ENCODE results near the gene FAM3A. TPM values are rescaled to one million over a fixed set of nuclear protein-coding genes. Genes with fewer than 3 reads are reported as not detected.

FAM3A gene
- total and polyA plus RNA-seq, 3 donors from 2014 or later: 24.0 to 41.1 (median 24.7) TPM

GRCh38 chrX:154548028-154548316, 31.9 kb upstream of the FAM3A start:
- Histone ChIP-seq H3K27me3 (no peaks in the 10 kb centered on the region), H3K36me3 (ENCODE audit: low read depth, missing control alignments) (no peaks in the 10 kb centered on the region), H3K4me1 (no peaks in the 10 kb centered on the region), H3K9me3 (no peaks in the 10 kb centered on the region), H3K27ac (peak overlapping the region; percentile 74 to 80), H3K4me3 (peak overlapping the region; percentile 64 to 73)
- DNase-seq: no peak
- intact Hi-C loops (cut with DNase I; ENCODE audit: low total_unique reads): no loop called here
- 0 to 3% methylated on average over 6 to 9 of the region's 9 CpGs for WGBS, 2 donors
- no peak for TF ChIP-seq CTCF (IDR thresholded peaks at IDR 0.05)
- TF ChIP-seq POLR2A (IDR thresholded peaks at IDR 0.05): no peak

GRCh38 chrX:154547245-154548027, 31.4 kb upstream of the FAM3A start, which contains the start of gene IKBKG:
TSS of gene IKBKG (plus strand) at chrX:154547620. CDS start at chrX:154552003, 4,383 bp downstream.
- Histone ChIP-seq H3K9me3 (no peaks in the 10 kb centered on the region), H3K4me1 (peaks cover under 1% of the 10 kb centered on the region), H3K36me3 (ENCODE audit: low read depth, missing control alignments) (no peaks in the 10 kb centered on the region), H3K4me3 (peak within 1 kb of the TSS; percentile 64 to 73), H3K27ac (peak within 1 kb of the TSS; percentile 74 to 80), H3K27me3 (no peaks in the 10 kb centered on the region)
- 2% methylated on average over 17 of the region's 69 CpGs; no CpG with 5 or more reads in 1 of the 2 donors for WGBS, 2 donors
- peak; percentile 92 for DNase-seq
- TF ChIP-seq POLR2A (IDR thresholded peaks at IDR 0.05) (no peak), CTCF (IDR thresholded peaks at IDR 0.05) (no peak)
- intact Hi-C loops (cut with DNase I; ENCODE audit: low total_unique reads): no loop called here

GRCh38 chrX:154546354-154547244, 30.6 kb upstream of the FAM3A start, which contains the start of gene G6PD:
TSS of gene G6PD (minus strand) at chrX:154546846. CDS start at chrX:154546155, 691 bp downstream.
- WGBS, 2 donors: 0% methylated on average over 9 of the region's 92 CpGs; no CpG with 5 or more reads in 1 of the 2 donors
- peak; percentile 75 for DNase-seq
- H3K36me3 ChIP-seq (ENCODE audit: low read depth, missing control alignments): no peaks in the 10 kb centered on the region
- no peaks in the 10 kb centered on the region for H3K9me3 ChIP-seq
- TF ChIP-seq CTCF (IDR thresholded peaks at IDR 0.05) (no peak), POLR2A (IDR thresholded peaks at IDR 0.05) (no peak)
- peaks cover 9% of the 10 kb centered on the region for H3K4me1 ChIP-seq
- no peaks in the 10 kb centered on the region for H3K27me3 ChIP-seq
- intact Hi-C loops (cut with DNase I; ENCODE audit: low total_unique reads): no loop called here
- H3K4me3 ChIP-seq: peak within 1 kb of the TSS; percentile 64 to 73
- H3K27ac ChIP-seq: peak within 1 kb of the TSS; percentile 74 to 80

GRCh38 chrX:154545673-154546274, 29.7 kb upstream of the FAM3A start:
- Histone ChIP-seq H3K36me3 (ENCODE audit: low read depth, missing control alignments) (no peaks in the 10 kb centered on the region), H3K4me3 (peak overlapping the region; percentile 64 to 73), H3K27ac (no peak overlapping the region), H3K4me1 (peaks cover 14% of the 10 kb centered on the region), H3K27me3 (no peaks in the 10 kb centered on the region), H3K9me3 (no peaks in the 10 kb centered on the region)
- 48 to 66% methylated on average over 15 to 17 of the region's 17 CpGs for WGBS, 2 donors
- TF ChIP-seq CTCF (IDR thresholded peaks at IDR 0.05): no peak
- no peak for TF ChIP-seq POLR2A (IDR thresholded peaks at IDR 0.05)
- no peak for DNase-seq
- intact Hi-C loops (cut with DNase I; ENCODE audit: low total_unique reads): no loop called here

Data from testis (tissue), 3 donors.